ENCODE data around the gene NOL9.

DNA sequence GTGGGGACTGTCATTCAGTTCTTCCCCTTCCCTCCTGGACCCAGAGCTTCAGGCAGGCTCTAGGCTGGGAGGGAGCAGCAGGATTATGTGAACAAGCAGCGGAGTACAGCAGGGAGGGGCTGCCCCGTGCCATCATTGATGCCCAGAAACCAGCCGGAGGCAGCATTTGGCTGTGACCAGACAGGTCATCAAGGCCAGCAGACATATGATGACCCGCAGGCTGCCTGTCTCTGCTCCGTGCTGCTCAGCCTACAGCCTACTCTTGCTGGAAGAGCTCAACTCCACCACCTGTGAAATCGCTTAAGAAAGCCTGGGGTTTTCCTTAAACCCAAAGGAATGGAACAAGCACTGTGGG lies 43.4 kb upstream of the NOL9 start:
- no peak for TF ChIP-seq POLR2A (IDR thresholded peaks at IDR 0.05)
- TF ChIP-seq, protein P1, sequence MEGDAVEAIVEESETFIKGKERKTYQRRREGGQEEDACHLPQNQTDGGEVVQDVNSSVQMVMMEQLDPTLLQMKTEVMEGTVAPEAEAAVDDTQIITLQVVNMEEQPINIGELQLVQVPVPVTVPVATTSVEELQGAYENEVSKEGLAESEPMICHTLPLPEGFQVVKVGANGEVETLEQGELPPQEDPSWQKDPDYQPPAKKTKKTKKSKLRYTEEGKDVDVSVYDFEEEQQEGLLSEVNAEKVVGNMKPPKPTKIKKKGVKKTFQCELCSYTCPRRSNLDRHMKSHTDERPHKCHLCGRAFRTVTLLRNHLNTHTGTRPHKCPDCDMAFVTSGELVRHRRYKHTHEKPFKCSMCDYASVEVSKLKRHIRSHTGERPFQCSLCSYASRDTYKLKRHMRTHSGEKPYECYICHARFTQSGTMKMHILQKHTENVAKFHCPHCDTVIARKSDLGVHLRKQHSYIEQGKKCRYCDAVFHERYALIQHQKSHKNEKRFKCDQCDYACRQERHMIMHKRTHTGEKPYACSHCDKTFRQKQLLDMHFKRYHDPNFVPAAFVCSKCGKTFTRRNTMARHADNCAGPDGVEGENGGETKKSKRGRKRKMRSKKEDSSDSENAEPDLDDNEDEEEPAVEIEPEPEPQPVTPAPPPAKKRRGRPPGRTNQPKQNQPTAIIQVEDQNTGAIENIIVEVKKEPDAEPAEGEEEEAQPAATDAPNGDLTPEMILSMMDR (IDR thresholded peaks at IDR 0.05): no peak
